ENCODE data around the gene PPM1E.
A peak's percentile ranks its signal among the peaks of the same experiment; 100 is the strongest.
"Not testable (repeated sequence)": the region's sequence is repeated elsewhere in the genome, so short reads cannot be mapped to it uniquely, and the experiment has no call there.

The PPM1E gene

GRCh38 chr17:58957725-58958073, 202.0 kb downstream of the PPM1E start:
- DNase-seq: not testable (repeated sequence)

GRCh38 chr17:58960068-58960467, 204.4 kb downstream of the PPM1E start:
- peak in 1 of 2 donors; percentile 47 for DNase-seq

- DNase-seq: no peak
Measured at GRCh38 chr17:58965221-58965620, 209.6 kb downstream of the PPM1E start.

- no peak for DNase-seq
Measured at GRCh38 chr17:58966208-58966607, 210.6 kb downstream of the PPM1E start.

GRCh38 chr17:58968426-58969061, 212.9 kb downstream of the PPM1E start:
- DNase-seq: no peak

- DNase-seq: peak in 1 of 2 donors; percentile 24
Measured at GRCh38 chr17:58969156-58969555, 213.5 kb downstream of the PPM1E start.

GRCh38 chr17:58969612-58970011, 214.0 kb downstream of the PPM1E start:
- no peak for DNase-seq

- peak; percentile 85 to 92 for DNase-seq
Measured at GRCh38 chr17:58970609-58971450, 215.2 kb downstream of the PPM1E start.

GRCh38 chr17:58974354-58974753, 218.7 kb downstream of the PPM1E start:
- no peak for DNase-seq

GRCh38 chr17:58976541-58976940, 220.9 kb downstream of the PPM1E start:
- DNase-seq: no peak

- DNase-seq: no peak
Measured at GRCh38 chr17:58980706-58981481, 225.2 kb downstream of the PPM1E start.

- no peak for DNase-seq
Measured at GRCh38 chr17:58982626-58983025, 227.0 kb downstream of the PPM1E start.

- no peak for DNase-seq
Measured at GRCh38 chr17:58985367-58985766, 229.7 kb downstream of the PPM1E start.

GRCh38 chr17:58985971-58986370, 230.3 kb downstream of the PPM1E start:
- DNase-seq: no peak

- no peak for DNase-seq
Measured at GRCh38 chr17:58989629-58990028, 234.0 kb downstream of the PPM1E start.

GRCh38 chr17:58991718-58992331, 236.2 kb downstream of the PPM1E start:
- DNase-seq: no peak

- no peak for DNase-seq
Measured at GRCh38 chr17:58993311-58993710, 237.7 kb downstream of the PPM1E start.

GRCh38 chr17:58995247-58995940, 239.7 kb downstream of the PPM1E start:
- DNase-seq: no peak

- peak; percentile 73 to 90 for DNase-seq
Measured at GRCh38 chr17:58996968-58997367, 241.3 kb downstream of the PPM1E start.

- DNase-seq: no peak
Measured at GRCh38 chr17:58997756-58998553, 242.3 kb downstream of the PPM1E start.

- no peak for DNase-seq
Measured at GRCh38 chr17:58998871-58999270, 243.2 kb downstream of the PPM1E start.
